HG03442 (cell line): ENCODE data around the gene MYO5A.
A peak's percentile ranks its signal among the peaks of the same experiment; 100 is the strongest.
"Not testable (repeated sequence)": the region's sequence is repeated elsewhere in the genome, so short reads cannot be mapped to it uniquely, and the experiment has no call there.

ENCODE experiments used
- ATAC-seq: cut with Tn5 transposase; IDR thresholded peaks from one replicate; pipeline ENCODE4 v1.9.1; 2021; ENCODE audit warnings: mild to moderate bottlenecking, moderate library complexity; ENCODE audit not compliant: unreplicated experiment

MYO5A gene

DNA sequence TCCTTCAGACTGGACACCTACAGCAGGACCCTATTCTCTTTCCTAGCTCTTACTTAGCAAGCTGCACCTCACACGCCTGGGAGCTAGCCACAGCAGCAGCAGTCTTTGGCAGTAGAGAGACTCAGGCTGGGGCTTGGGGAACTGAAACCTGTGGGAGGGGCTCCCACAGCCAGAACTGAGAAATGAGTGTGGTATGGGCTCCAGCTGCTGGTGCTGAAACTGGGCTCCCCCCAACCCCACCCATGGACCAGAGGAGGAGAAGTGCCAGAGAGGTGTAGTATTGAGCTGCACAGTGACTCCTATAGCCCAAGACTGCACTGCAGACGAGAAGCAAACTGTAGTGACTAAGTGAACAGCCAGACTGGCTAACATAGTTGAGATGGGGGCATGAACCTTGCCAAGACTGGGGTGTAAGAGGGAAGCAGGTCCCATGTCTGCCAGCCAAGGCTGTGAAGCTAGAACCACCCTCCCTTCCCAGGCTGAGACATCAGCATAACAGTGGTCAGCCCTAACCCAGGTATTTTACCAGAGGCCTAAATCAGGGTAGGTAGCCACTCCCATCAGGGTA lies 62.5 kb downstream of the MYO5A start:
- ATAC-seq: peak; percentile 93

DNA sequence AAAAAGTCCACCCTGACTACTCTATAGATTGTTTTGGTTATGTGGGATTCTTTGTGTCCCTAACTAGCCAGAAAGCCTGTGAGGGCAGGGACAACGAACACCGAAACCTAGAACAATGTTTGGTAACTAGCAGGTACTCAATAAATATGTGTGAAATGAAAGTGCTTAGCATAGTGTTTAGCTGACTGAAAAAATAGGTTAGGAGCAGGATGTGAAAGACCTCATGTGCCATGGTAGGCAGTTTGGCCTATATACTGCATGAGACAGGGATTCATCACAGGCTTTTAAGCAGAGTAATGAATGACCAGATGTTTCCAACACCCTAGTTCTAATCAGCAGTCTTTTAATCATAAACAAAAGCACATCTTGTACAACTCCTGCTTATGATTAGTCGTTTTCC lies 64.2 kb downstream of the MYO5A start:
- ATAC-seq: peak; percentile 43

DNA sequence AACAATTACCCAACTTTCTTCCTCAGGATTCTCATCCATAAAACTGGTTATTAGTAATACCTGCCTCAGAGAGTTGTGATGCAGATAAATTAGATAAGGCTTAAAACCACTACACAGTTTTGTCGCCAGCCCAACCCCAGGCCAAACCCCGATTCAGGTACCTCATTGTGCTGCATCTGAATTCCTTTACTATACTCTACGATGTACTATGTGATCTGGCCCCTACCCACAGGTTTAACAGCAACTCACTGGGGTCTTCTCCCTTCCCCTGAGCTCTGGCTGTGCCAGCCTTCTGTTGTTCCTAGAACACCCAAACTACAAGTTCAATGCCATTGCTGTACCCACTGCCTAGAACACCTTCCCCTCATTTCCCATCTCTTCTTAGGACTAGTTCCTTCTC lies 64.6 kb downstream of the MYO5A start:
- no peak for ATAC-seq

DNA sequence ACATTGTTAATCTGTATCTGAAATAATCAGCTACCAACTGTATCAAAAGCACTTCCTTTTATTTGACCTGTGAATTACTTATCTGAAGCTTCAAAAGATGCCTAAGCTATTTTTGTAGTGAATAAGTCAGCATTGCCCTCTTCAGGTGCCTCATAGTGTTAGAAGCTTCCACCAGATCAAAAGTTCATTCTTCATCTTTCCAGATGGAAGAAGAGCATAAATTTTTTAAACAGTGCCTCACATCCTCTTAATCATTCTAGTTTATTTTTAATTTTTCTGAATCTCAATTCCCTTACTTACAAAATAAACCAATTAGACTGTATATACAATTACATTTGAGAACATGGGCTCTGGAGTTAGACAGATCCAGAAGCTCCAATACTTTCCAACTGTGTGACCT lies 65.0 kb downstream of the MYO5A start:
- no peak for ATAC-seq

DNA sequence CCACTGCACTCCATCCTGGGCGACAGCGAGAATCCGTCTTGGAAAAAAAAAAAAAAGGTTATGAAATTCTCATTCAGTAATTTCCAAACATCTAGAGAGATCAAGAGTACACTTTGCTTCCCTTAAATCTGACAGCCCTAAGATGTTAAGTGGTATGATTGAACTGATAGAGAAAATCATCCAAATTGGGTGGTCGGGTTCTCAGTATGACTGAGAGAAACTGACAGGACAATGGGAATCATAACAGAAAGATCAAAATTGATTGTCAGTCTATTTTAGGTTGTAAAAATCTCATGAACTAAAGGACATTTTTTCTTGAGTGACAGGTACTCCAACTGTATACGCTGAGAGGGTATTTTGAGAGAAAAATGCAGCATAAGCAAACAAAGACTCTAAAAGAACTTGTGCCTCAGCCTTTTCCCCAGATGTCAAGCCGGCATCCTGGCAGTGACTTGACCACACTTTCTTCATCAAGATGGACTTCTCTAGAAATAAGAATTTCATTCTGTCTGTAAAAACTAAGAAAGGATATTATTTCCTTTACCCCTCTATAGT lies 65.8 kb downstream of the MYO5A start:
- ATAC-seq: no peak

DNA sequence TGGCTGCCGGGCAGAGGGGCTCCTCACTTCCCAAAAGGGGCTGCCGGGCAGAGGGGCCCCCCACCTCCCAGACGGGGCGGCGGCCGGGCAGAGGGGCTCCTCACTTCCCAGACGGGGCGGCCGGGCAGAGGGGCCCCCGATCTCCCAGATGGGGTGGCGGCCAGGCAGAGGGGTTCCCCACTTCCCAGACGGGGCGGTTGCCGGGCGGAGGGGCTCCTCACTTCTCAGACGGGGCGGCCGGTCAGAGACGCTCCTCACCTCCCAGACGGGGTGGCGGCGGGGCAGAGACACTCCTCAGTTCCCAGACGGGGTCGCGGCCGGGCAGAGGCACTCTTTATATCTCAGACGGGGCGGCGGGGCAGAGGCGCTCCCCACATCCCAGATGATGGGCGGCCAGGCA lies 69.0 kb downstream of the MYO5A start:
- not testable (repeated sequence) for ATAC-seq

- ATAC-seq: not testable (repeated sequence)
These were observed 69.4 kb downstream of the MYO5A start for GRCh38 chr15:52459265-52459664.

DNA sequence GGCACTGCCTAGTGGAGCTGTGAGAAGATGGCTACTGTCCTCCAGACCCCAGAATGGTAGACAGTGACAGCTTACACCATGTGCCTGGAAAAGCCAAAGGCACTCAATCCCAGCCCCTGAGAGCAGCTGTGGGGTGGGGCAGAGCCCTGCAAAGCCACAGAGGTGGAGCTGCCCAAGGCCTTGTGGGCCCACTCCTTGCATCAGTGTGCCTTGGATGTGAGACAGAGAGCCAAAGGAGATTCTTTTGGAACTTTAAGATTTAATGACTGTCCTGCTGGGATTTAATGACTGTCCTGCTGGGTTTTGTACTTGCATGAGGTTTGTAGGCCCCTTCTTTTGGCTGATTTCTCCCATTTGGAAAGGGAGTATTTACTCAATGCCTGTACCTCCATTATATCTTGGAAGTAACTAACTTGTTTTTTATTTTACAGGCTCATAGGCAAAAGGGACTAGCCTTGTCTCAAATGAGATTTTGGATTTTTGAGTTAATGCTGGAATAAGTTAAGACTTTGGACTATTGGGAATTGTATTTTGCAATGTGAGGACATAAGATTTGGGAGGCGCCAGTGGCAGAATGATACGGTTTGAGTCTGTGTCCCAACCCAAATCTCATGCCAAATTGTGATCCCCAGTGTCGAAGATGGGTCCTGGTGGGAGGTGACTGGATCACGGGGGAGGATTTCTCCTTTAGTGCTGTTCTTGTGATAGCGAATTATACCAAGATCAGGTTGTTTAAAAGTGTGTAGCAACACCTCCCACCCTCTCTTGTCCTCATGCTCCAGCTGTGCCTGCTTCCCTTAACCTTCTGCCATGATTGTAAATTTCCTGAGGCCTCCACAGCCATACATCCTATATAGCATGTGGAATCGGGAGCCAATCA lies 80.4 kb downstream of the MYO5A start:
- ATAC-seq: no peak

GRCh38 chr15:52445954-52446353 lies 82.7 kb downstream of the MYO5A start:
- ATAC-seq: no peak

DNA sequence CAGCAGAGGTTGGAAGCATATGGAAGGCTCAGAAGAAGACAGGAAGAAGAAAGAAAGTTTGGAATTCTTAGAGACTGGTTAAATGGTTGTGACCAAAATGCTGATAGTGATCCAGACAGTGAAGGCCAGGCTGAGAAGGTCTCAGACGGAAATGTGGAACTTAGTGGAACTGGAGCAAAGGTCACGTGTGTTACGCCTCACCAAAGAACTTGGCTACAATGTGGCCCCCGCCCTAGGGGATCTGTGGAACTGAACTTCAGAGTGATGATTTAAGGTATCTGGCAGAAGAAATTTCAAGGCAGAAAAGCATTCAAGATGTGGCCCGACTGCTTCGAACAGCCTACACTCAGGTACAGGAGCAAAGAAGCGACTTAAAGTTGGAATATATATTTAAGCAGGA lies 83.1 kb downstream of the MYO5A start:
- ATAC-seq: no peak

- ATAC-seq: not testable (repeated sequence)
These were observed 85.5 kb downstream of the MYO5A start for GRCh38 chr15:52443205-52443604.

- ATAC-seq: no peak
These were observed 86.8 kb downstream of the MYO5A start for GRCh38 chr15:52441841-52442240.

DNA sequence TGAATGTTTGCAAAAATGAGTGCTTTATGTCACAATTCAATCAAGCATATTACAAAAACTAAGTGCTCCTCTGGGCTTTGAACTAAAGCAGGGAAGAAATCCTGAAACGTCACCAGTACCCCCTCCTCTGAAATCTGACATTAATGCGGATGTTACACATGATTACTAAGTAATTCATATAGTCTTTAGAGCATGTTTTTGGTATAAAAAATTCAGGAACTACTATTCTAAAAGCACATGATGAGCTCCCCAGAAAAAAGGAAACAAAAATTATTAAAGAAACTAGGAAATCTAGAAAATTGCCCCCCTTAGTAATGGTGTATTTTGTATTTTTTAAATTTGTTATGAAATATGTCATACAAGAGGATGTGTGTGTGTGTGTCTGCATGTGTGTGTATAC lies 87.7 kb downstream of the MYO5A start:
- ATAC-seq: no peak

- no peak for ATAC-seq
These were observed 88.3 kb downstream of the MYO5A start for GRCh38 chr15:52440414-52440813.

DNA sequence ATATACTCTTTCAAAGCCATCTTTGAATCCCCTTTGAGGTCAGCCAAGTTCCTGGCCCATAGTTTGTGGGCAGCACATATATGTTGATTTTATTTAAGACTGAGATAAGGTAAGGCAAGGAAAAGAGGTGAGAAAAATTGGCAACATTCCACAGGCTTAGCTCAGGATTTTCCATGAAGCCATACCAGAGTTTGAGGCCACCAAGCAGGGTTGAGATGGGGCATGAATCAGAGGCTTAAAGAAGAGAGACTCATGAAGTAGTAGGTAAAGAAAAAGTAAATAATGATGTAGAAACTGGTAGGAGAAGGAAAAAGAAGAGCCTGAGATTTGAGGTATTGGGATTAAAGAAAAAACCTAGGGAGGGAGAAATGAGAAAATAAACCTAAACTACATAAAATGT lies 89.2 kb downstream of the MYO5A start:
- ATAC-seq: no peak

GRCh38 chr15:52439042-52439441 lies 89.6 kb downstream of the MYO5A start:
- ATAC-seq: not testable (repeated sequence)

DNA sequence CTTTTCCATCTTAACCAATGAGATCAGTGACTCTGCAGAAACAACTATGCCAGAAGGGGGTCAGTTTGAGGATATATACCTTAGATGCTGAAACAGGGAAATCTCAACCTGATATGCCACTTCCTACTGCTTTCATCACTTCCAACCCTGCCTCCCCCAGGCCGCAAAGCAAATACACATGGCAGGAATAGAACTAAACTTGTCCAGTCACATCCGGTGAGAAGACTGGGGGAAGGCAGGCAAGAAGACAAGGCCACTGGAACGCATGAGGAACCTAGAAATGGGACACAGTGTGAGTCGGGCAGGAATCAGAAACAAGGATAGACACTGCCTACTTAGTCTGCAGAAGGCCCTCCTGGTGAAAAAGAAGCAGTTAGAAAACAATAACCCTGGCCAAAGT lies 90.6 kb downstream of the MYO5A start:
- ATAC-seq: no peak

GRCh38 chr15:52437646-52438045 lies 91.0 kb downstream of the MYO5A start:
- no peak for ATAC-seq

DNA sequence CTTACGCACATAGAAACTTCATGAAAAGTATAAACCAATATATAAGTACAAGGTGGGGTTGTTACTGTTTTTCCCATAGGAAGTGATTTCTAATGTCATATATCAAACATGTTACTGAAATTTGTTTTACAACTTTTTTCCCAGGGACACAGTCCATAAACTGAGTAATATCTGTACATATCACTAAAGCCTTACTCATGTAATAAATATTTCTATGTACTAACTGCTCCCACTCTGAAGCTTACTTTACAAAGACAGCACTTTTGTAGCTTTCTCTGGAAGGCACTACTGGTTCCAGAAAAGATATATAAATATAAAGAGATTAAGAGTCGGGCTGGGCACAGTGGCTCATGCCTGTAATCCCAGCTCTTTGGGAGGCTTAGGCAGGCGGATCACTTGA lies 91.7 kb downstream of the MYO5A start:
- no peak for ATAC-seq

DNA sequence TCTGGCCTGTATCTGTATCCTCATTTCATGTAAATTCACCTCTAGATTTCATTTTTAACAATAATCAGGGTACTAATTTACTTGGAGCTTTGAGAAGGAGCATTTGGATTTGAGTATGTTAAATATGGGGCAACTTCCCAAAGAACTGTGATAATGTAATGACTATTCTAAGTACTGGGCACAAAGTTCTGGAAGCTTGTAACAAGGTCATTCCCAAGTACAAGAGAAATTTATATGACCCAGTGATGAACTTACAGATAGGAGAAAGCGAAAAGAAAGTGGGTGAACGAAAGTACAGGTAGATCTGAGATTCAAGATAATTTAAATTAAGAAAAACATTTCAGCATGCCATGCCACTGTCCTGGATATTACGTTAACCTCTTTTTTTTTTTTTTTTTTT lies 93.8 kb downstream of the MYO5A start:
- no peak for ATAC-seq

DNA sequence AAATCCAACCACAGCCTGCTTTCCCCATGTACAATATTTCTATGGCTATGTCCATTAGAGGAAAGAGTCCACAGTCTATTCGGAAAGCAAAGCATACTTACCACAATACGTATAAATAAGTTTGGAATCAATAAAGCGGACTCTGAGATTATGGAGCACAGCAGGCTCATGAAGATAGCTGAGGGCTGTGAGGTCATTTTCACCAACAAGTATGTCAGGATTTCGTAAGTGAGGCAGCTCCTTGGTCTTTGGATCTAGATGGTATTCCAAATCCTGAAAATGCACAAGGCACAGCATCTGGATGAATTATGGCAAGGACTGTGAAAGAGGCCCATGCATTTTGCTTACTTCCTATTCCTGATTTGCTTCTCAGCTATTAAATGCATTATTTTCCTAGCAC lies 100.4 kb downstream of the MYO5A start:
- no peak for ATAC-seq

GRCh38 chr15:52427804-52428203 lies 100.9 kb downstream of the MYO5A start:
- ATAC-seq: no peak
